GM18499 (cell line): Measurements from ENCODE around the gene TBX6.

Experiments used
- ATAC-seq: cut with Tn5 transposase; IDR thresholded peaks from one replicate; pipeline ENCODE4 v1.9.1; 2021; ENCODE audit warnings: moderate number of reproducible peaks; ENCODE audit not compliant: insufficient read depth, unreplicated experiment

Gene TBX6

DNA sequence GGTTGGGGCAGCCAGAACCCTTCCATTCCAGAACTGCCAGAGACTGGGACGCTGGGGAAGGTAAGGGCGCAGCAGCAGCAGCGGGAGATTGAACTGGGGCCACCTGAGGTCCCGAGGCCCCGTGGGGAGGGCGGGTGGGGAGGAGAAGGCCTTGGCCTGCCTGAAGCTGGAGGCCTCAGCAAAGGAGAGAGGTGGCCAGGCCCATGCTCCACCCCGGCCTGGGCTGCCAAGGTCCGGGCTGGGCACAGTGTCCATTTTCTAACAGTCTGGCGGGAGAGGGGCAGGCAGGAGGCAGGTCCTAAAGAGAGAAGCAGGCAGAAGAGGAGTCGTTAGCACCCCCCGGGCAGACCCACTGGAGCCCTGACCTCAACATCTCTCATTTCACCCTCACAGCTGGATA is 22.7 kb upstream of the TBX6 start:
- ATAC-seq = no peak

DNA sequence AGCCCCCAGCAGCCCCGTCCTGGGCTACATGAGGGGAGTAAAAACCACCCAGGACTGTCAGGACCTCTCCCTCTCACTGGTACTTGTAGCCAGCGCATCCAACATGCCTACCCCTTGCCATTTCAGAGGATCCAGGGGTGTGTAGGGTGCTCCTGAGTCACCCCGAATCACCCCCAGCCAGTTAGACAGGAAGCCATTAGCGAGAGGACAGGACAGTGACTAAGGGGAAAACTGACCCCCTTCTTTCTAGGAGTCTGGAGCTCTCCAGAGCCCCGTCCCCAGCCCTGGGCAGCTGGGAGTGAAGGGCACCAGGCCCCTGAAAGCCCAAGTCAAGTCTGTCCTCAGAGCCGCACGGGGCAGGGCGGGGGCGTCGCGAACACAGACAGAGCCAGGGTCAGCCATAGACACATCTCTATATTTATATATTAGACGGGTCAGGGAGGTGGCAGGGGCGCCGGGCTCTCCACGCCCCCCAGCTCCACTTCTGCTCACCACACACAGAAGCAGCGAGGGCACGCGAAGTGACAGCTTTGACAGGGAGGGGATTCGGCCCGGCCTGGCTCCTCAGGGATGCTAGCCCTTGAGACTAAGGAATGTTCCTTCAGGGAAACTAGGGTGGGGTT is 22.1 kb upstream of the TBX6 start:
- no peak for ATAC-seq

GRCh38 chr16:30113031-30113710 is 21.4 kb upstream of the TBX6 start, which contains the start of gene GDPD3:
Gene GDPD3, minus strand, starts transcription at chr16:30113537. Its CDS starts 59 bp downstream, at chr16:30113478.
- no peak for ATAC-seq

GRCh38 chr16:30112197-30113030 is 20.7 kb upstream of the TBX6 start:
- ATAC-seq = no peak

DNA sequence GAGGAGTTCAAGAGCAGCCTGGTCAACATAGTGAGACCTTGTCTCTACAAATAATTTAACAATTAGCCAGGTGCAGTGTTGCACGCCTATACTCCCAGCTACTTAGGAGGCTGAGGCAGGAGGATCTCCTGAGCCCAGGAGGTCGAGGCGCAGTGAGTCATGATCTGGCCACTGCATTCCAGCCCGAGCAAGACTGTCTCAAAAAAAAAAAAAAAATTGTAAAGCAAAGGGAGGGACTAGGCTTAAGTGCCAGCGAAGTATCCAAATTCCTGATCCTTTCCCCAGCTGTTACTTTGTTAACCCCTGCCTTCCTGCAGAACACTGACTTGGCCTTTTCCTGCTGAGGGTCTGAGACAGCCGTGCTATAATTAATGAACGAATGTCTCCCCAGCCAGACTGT is 18.9 kb upstream of the TBX6 start:
- ATAC-seq = no peak

DNA sequence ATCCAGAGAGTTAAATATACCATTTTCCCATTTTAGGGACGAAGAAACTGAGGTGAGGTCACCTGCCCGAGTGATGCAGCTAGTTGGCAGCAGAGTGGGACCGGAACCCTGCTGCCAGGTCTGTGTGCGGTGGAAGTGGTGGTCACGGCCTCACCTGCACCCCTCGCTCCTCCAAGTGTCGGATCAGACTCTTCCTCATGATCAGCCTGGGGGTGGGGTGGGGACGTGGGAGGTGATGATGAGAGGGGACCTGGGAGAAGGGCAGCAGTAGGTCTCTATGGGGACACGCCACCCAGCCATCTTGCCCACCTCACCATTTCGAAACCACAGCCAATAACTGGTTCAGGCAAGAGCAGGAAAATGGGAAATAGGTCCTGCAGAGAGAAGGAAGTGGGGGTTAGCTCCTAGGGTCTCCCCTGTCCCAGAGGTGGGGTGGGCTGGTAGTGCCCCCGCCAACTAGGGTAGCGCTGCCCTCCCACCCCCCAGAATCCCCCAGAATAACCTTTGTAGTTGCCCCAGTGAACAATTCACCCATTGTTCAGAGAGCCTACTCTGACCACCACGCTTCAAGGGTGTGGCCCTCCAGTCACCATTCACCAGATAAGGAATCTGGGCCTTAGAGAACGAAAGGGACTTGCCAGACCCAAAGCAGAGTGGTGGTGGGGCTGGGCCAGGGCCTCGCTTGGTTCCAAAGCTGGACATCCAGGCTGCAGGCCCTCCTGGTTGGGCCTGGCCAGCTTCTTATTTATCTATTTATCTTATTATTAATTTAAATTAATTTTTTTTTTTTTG is 16.5 kb upstream of the TBX6 start:
- ATAC-seq = no peak

DNA sequence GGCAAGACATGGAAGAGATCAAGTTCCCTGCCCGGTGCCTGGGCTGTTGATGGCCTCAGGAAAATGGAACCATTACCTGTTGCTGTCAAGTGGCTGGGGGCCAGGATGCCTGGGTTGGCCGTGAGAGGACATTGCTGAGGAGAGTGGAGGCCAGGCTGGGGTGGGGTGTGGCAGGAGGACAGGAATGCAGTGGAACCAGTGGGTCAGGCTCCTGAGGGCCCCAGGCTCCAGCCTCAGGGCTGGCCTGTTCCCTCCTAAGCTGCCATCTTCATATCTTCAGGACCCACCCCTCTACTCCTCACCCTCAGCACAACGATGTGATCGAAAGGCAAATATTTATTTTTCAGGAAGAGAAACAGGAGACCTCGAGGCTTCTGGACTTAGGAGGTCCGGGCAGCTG is 12.8 kb upstream of the TBX6 start:
- ATAC-seq = no peak

GRCh38 chr16:30104090-30104489 is 12.4 kb upstream of the TBX6 start:
- ATAC-seq = no peak

- ATAC-seq = no peak
Measured at GRCh38 chr16:30096862-30097563, 5.3 kb upstream of the TBX6 start.

DNA sequence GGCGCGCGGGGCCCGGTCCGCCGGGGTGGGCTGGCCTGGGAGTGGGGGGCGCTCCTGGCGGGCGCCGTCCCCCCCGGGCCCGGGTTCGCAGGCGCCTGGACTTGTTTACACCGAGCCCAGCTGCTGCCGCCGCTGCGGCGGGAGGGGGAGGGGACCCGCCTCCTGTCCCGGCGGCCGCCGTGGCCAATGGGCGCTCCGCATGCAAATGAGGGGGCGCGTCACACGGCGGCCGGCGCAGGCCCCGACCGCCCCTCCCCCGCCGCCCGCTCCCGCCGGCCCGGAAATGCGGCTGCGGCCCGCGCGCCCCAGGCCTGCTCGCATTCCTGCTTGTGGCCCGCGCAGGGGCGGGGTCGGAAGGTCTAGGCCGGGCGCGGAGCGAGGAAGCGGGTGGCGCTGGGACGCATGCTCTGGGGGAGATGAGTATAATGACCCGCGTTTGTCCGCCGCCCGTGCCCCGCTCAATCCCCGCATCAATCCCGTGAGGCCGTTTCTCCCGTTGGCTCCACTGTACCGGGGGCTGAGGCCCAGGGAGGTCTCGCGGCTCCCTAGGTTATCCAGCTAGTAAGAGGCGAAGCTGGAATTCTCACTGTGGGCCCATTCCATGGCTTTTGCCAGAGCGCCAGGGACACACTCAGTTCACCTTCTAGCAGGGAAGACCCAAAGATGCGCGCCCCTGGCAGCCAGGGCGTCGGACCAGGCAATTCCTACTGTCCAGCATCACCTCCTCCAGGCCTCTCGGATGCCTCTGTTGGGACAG is 4.6 kb upstream of the TBX6 start, which contains the start of gene YPEL3:
Gene YPEL3 (minus strand): TSS at position 109 of the 757 bp plus-strand sequence. CDS start 731 bp downstream, outside the sequence.
- no peak for ATAC-seq

- ATAC-seq = no peak
Measured at GRCh38 chr16:30095166-30096078, 3.7 kb upstream of the TBX6 start.

GRCh38 chr16:30094541-30095165 is 2.9 kb upstream of the TBX6 start:
- no peak for ATAC-seq

DNA sequence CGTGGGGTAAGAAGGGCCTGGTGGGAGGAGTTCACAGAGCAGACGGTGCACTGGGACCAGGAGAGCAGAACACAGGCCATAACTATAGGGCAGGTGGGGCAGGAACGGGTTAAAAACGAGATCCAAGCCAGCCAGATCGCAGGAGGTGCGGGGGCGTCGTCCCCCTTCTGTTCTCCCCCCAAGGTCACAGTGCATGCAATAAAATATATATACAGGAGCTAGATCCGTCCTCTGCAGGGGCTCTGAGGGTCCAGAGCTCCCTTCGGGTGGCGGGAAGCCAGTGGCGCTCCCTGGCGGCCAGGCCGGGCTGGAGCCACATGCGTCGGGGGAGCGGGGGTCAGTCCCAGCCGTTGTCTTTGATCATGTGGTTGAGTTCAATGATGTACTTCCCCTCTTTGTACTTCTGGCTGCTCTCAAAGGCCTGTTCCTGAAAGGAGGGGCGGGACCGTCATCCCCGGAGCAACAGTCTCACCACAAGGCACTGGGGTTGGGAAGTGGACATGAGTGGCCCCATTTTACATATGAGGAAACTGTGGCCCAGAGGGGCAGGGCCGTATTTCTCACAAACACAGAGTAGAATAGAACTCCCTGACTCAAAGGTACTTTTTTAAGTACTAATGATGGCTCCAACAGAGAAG is 768 bp upstream of the TBX6 start:
- peak; percentile 32 for ATAC-seq

GRCh38 chr16:30090610-30091331 is 953 bp downstream of the TBX6 start:
- ATAC-seq = no peak

GRCh38 chr16:30088832-30089624 is 2.7 kb downstream of the TBX6 start:
- ATAC-seq = no peak
